Hypothalamus (tissue), 51 donors: ENCODE measurements around the gene QPCT.
"Not testable (repeated sequence)": the region's sequence is repeated elsewhere in the genome, so short reads cannot be mapped to it uniquely, and the experiment has no call there.

ENCODE experiments used
- DNase-seq, 51 donors: peaks; one replicate each; lab custom pipeline; 2025; lab: John Stamatoyannopoulos, UW

Gene QPCT

DNA sequence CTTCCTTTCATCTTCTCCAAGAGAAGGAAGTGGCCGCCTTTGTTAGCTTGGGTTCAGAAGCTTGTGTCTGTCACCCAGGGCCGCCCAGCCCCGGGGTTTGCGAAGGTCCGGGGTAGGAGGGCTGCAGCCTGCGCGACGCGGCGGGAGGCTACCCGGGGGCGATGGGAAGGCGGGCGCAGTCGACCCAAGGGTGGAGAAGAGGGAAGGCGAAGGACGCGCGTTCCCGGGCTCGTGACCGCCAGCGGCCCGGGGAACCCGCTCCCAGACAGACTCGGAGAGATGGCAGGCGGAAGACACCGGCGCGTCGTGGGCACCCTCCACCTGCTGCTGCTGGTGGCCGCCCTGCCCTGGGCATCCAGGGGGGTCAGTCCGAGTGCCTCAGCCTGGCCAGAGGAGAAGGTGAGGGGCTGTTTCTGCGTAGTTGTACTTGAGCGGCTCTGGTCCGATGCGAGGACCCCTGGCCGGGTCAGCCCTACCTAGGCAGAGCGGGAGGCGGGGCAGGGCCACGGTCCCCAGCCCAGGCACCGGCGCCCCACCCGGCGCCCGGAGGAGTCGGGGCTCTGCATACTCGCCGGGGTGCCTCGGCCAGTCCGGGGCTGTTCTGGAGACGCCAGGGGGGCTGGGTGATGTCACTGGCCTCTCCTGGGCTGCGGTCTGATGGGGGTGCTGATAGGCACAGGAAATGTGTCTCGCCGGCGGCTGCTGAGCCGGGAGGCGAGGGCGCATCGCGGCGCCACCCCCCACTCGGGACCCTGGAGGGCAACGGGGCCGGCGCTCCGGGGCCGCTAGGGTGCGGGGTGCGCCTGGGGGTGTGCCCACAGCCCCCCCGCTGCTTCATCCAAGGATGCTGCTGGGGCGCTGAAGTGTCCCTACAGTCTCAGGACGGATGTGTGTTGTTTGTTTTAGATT lies at the start of gene QPCT:
TSS of gene QPCT (plus strand) at position 178 of the 909 bp plus-strand sequence. CDS start at position 280, 102 bp downstream.
- DNase-seq, result peak in 24 of 51 donors; percentile 3 to 56 (median 26)

DNA sequence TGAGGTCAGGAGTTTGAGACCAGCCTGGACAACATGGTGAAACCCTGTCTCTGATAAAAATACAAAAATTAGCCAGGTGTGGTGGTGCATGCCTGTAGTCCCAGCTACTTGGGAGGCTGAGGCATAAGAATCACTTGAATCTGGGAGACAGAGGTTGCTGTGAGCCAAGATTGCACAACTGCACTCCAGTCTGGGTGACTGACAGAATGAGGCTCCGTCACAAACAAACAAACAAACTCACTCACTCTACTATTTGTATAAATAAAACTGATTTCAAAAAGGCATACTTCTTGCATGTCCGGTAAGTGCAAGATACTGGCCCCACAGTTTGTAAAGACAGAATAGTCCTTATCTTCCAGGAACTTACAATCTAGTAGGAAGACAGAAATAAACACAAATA lies 49.6 kb upstream of the QPCT start:
- DNase-seq, result not testable (repeated sequence)

- DNase-seq, result no peak
These were observed 48.9 kb upstream of the QPCT start for GRCh38 chr2:37295469-37296073.

DNA sequence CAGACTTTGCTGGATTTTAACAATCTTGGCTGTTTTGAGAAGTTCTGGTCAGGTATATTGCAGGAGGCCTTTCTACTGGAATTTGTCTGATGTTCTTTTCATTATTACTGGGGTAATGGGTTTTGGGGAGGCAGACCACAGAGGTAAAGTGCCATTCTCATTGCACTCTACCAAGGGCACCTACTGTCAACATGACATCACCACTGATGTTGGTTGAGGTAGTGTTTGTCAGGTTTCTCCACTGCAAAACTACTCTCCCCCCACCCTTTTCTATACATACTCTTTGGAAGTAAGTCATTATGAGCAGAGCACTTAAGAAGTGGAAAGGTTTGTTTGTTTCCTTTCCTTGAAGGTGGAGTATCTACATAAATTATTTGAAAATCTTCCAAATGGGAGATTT lies 46.8 kb upstream of the QPCT start:
- no peak for DNase-seq

DNA sequence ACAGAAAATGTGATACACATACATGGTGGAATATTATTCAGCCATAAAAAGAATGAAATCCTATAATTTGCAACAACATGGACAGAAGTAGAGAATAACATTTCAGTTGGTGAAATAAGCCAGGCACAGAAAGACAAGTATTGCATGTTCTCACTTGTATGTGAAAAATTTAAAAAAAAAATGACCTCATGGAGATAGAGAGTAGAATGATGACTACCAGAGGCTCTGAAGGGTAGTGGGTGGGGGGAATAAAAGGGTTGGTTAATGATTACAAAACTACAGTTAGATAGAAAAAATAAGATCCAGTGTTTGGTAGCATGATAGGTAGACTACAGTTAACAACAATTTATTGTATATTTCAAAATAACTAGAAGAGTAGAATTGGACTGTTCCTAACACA lies 44.3 kb upstream of the QPCT start:
- no peak for DNase-seq

GRCh38 chr2:37300578-37300977 lies 43.9 kb upstream of the QPCT start:
- no peak for DNase-seq

DNA sequence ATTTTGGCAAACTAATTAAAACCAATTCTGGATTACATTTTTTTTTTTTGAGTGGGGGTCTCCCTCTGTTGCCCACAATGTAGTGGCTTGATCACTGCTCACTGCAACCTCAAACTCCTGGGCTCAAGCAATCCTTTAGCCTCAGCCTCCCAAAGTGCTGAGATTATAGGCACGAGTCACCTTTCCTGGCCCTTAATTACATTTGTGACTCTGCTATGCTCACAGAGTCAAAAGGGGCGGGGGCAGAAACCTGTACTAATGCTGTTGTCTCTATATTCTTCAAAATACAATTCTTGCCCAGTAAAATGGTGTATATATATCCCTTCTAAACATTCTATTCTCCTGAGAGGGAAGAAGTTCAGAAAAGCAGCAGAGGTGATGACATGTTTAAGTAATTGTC lies 43.0 kb upstream of the QPCT start:
- no peak for DNase-seq

DNA sequence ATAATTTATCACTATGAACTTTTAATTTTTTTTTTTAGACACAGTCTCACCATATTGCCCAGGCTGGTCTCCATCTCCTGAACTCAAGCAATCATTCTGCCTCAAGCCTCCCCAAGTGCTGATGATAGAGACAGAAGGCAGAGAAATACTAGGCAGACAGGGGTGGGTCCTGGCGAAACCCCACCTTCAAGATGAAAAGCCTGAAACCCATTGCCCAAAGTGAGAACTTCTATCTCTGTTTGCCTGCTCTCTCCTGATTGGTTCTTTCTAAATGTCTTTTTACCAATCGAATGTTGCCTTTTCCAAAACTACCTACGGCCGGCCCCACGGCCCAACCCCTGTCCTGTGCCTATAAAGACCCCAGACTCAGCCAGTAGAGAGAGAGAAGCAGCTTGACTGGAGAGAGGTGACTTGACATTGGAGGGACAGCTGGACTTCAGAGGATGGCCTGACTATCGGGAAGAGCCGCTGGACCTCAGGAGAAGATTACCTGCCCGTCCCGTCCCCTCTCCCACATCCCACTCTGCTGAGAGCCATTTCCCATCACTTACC lies 41.7 kb upstream of the QPCT start:
- no peak for DNase-seq

GRCh38 chr2:37306024-37306423 lies 38.4 kb upstream of the QPCT start:
- no peak for DNase-seq

GRCh38 chr2:37307500-37307899 lies 36.9 kb upstream of the QPCT start:
- DNase-seq, result no peak

DNA sequence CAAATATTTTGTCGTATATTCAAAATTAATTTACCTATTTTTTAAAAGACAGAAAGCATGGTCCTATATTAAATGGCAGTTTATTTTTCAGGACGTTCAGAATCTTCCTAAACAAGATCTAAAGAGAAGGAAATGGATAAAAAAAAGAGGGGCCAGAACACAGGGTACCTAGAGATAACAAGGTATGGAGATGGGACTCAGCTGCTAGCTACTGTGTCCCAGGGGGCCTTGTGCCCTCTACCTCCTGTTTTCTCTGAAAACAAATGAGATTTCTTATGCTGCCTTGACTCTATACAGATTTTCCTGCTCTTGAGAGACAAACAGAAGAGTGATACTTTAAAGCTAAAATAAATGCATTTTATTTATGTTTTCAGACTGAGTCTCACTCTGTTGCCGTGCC lies 29.1 kb upstream of the QPCT start:
- DNase-seq, result no peak

DNA sequence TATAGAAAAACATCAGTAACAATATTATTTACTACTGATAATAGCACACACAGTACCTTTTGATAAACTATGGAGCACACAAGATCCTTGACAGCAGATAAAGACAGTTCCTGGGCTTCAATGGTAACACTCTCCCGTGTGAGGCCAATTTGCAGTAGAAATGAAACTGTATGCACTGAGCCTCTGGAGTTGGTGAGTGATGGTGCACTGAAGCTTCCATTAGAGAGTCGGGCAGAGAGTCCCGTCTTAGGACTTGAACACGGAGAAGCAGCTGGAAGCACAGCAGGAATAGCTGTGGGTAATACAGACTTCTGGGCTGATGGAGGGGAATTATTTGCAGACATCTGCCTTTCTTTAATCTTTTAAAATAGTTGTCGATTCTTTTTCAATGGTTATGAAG lies 28.2 kb upstream of the QPCT start:
- no peak for DNase-seq

DNA sequence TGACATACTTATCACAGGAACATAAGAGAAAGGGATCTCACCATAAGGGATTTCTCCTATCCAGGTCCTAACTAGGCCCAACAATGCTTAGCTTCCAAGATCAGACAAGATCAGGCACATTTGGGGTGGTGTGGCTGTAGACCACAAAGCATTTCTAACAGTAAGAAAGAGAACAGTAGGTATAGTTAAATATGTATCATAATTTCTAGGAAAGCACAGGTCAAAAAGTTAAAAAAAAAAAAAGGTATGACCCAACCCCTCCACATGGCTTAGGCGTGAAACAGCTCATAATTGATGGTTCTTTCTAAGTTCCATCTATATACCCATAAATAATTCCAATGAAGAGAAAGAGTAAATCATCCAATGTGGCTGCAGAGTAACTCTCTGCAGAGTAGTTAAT lies 26.7 kb upstream of the QPCT start:
- DNase-seq, result no peak

DNA sequence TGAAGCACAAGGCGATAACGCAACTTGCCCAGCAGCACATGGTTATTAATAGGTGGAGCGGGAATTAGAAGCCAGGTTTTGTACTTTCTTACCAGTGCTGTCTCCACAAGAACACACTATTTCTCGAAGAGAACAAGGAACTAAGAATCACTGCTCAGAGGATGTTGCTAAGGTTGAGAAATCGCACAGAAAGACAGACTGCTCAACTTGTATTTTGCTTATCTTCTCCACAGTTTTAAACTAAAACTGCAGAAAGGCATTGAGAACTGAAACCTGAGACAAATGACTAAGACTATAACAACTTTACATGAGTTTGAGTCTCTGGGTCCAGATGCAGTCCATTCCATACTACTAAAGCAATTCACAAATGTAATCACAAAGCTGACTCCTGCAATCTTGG lies 26.0 kb upstream of the QPCT start:
- DNase-seq, result peak in 1 of 51 donors; percentile 3

DNA sequence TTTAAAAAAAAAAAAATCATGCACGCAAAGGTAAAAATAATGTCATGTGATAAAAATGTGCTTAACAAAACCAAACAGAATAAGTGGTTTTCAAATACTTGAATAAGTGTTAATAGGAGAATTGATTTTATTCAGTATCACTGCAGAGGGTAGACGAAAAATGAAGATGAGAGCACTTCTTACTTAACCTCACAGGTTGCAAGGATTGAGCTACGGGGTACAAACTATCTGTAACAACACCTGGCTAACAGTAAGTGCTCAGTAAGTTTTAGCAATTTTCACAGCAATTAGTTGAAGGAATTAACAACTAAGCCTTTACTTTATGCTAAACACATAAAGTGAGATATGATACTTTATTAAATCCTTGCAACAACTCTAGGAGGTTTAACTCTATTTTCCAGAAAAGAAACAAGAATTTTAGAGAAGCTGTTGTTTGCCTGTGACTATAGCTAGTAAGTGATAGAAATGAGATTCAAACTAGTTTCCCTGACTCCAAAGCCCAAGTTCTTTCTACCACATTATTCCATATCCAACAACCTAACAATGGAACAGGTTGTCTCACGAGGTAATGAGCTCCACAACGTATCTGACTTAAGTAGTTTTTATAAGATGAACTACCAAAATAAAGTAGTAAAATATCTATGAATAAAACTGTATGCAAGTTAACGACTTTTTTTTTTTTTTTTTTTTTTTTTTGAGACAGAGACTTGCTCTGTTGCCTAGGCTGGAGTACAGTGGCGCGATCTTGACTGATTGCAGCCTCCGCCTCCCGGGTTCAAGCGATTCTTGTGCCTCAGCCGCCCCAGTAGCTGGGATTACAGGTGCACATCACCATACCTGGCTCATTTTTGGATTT lies 24.4 kb upstream of the QPCT start:
- no peak for DNase-seq

DNA sequence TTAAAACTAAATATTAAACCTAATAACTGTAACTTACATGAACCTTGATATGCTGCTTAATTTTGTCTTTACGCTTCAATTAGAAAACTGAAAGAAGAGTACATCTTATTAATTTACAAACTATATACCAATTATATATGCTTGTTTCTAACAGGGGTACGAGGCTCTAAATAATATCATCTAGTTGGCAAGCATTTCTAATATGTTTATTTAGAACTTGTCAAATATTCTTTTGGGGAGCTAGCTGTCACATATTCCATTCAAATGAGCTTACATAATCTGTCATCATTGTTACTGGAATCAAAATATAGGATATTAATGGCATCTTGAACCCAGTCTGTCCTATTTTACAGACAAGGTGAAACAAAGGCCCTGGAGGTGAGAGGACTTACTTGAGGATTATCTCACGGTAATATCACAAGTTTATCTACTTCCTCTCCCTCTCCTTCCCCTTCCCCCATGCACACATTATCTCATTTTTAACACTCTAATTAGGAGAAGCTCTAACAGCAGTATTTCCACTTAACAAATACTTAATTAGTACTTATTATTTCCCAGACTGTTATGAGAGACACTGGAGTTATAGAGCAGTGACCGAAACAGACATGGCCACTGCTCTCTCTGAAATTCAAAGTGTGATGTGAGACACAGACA lies 23.3 kb upstream of the QPCT start:
- no peak for DNase-seq

- DNase-seq, result no peak
These were observed 22.1 kb upstream of the QPCT start for GRCh38 chr2:37322368-37322767.

- DNase-seq, result peak in 1 of 51 donors; percentile 10
These were observed 21.2 kb upstream of the QPCT start for GRCh38 chr2:37323176-37323780.

- peak in 13 of 51 donors; percentile 6 to 39 (median 25) for DNase-seq
These were observed 20.5 kb upstream of the QPCT start for GRCh38 chr2:37323781-37324535.
